Measurements from ENCODE around the gene GREB1.

The GREB1 gene

GRCh38 chr2:11669454-11670291 is 135.8 kb downstream of the GREB1 start, which contains the start of gene NTSR2:
Gene NTSR2 (minus strand): TSS chr2:11670195. CDS start chr2:11670129, 66 bp downstream.
- DNase-seq = no peak

GRCh38 chr2:11672407-11672806 is 138.6 kb downstream of the GREB1 start:
- DNase-seq = no peak

DNA sequence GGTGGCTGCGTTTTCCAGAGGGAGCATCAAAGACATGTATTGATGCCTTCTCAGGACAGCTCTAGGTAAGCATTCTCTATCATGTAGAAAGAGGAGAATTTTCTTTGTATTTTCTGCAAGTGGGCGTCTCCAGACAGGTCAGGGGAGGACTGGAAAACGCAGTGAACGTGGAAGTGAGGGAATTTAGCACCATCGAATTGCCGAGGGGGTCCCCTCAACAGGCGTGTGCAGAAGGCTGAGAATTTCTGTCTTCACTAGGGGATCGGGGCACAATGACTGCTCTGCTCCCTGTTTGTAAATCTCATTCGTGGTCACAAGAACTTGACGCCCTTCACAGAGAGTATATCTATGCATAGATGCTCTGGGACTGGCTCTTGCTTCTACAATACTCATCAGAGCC is 141.1 kb downstream of the GREB1 start:
- DNase-seq = no peak

DNA sequence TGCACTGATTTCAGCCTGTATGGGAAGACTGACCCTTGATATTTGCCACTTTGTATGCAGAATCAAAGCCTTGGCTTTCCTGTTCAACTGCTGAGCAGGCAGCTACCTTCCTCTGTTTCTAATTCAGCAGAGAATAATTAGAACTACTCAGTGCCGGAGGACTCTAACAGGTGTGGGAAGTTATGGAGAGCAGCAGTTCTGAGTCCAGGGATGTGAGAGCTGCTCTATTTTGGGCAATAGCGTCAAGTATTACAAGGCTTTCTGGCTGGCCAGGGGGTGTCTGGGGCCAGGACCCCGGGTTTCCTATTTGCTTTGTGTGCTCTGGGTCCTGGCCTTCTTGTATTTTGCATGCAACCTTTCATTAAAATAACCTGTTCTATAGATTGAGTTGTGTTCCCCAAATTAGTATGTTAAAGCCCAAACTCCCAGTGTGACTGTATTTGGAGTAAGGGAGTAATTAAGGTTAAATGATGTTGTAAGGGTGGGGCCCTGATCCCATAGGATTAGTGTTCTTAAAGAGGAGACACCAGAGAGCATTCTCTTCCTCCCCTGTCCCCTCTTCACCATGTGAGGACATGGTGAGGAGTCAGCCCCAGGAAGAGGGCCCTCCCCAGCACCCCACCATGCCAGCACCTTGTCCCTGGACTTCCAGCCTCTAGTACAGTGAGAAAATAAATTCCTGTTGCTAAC is 141.7 kb downstream of the GREB1 start:
- no peak for DNase-seq

- no peak for DNase-seq
Observed at GRCh38 chr2:11676640-11677039, 142.8 kb downstream of the GREB1 start.

DNA sequence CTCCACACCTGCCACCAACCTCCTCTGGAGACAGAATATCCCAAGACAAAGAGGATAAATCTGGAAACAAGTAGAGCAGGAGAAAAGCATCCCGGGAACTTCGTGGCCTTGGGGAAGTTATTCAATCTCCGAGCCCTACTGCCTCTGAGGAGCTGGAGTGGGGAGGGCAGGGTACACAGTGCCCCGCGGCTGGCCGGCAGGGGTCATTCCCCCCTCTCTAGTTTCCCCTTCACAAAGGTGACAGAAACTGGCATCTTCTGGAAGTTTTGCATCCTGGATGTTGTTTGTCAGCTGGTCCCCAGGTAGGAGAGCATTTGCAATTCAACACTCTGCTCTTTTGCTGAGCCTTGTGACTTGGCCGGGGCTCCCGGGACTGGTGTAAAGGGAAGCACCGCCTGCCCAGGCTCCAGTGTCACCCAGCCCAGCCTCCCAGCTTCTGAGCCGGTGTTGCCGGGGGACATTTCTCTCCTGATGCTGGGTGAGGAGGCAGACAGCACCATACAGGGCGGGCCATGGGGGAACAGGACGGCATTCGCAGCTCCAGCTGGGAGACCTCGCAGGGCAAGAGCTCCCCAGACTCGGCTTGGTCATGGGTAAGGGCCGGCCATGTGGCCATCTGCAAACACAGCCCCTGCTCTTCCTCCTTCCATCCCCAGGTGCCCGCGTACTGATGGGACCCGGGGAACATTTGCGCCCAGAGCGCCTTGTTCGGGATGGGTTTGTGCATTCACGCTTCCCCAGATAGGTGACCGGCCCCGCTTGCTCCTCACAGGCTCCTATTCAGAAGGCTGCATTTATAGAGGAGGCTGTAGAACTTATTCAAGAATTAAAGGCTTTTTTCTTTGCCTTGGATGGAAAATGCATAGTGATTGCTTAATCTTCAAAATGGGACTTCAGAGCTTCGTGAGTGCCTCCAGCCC is 143.6 kb downstream of the GREB1 start:
- no peak for DNase-seq

DNA sequence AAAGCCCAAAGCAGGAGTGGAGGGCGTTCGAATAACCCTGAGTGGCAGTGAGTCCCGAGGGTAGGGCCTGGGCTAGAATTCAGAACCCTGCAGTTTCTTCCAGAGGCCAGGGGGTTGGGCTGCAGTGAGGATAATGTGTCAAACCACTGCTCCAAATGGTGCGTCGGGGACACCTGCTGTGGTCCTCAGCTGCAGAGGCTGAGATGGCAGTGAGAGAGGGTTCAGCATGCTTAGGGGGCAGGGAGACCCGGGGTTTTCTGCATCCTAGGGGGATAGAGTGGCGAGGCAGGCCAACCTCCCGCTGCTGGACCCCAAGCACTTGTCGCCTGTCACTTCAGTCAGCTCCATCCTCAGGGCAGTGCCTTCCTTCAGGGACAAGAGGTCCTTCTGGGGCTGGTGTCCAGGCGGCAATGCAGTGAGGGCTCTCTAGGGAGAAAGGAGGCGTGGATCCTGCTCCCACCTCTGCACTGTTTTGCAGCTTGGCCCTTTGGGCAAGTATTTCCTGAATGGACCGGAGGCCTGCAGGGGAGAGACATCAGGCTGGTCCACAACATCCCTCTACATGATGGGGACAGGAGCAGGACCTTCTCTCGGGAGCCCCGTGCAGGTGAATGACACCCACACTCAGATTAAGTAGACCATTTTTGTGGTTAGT is 144.6 kb downstream of the GREB1 start:
- DNase-seq = no peak

DNA sequence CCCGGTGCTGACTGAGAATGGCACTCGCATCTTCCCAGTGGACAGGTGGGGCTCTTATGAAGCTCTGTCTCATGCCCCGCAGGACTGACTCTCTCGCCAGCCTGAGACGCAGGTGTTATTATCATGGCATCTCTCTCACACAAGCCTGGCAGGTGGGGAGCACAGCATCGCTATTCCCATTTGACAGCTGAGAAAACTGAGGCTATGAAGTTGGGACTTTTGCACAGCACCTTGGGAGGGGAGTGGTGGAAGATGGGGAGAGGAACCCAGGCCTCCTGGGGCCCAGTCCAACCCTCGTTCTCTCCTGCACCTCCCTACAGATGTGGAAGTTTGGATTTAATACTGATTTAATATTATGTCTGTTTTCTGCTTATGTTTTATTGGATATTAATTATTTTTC is 145.2 kb downstream of the GREB1 start:
- no peak for DNase-seq

GRCh38 chr2:11679486-11680181 is 145.8 kb downstream of the GREB1 start:
- DNase-seq = no peak

GRCh38 chr2:11680182-11680900 is 146.5 kb downstream of the GREB1 start:
- no peak for DNase-seq

- no peak for DNase-seq
Observed at GRCh38 chr2:11680901-11681721, 147.3 kb downstream of the GREB1 start.

DNA sequence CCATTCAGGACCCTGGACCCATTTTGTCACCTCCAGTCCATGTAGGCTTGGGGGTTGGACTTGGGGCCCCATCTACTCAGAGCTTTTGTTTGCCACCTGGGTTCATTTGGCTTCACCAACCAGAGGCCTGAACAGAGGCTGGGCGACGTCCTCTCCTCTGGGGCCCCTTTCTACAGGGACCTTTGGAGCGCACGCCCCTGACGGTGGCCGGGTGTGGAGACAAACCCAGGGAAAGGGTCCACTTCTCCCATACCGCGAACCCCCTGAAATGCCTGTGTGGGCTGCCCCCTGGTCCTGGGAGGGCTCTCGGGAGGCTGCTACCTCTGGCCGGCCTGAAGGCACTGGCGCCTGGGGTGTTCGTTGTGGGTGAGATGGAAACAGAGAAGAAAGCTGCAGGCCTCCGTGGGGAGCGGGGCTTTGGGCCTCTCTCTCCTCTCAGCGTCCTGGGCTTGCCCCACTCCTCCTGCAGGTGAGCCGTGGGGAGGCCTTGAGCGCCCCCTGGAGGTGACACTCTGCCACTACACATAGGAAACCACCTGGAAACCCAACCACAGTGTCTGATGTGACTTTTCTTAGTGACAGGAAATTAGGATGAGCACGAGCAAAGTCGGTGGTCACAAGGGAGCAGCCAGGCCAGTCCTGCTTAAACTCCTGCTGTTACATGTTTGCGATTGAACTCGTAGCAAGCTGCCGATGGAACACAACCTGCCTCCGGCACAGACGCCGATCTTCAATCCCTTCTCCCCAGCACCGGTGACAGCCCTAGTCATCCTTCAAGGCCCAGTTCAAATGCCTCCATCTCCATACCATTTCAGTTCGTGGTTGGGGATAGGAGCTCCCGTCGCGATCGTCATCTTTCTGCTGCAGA is 148.1 kb downstream of the GREB1 start:
- peak; percentile 72 for DNase-seq

DNA sequence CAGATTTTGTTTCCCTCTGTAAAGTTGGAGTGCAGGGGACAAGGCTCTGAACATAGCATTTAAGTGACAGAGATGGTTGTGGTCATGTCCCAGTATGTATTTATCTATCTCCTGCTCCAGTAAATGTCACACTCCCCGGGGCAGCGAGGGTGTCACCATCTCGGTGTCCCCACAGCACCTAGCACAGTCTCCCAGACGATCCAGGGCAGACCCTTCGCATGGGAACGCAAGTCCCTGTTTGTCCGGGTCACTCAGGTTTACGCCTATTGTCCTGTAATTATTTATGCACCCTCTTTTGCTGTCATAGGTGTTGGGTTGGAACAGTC is 148.7 kb downstream of the GREB1 start:
- DNase-seq = no peak

DNA sequence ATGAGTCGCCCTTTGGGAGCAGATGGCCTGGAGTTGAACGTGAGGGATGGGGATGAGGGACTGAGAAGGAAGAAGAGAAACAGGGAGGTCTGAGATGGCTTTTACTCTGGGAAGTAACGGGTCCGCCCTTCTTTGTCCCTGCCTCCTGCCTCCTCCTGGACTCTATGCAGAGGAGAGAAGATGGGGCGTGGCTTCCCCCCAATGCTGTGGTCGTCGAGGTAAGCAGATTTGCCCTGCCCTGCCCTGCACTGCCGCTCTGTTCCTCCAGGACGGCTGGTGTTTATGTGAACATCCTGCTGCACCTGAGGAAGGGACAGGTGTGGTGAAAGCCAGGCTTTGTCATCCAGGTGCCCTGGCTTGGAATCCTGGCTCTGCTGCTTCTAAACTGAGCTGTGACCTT is 149.6 kb downstream of the GREB1 start:
- DNase-seq = no peak

DNA sequence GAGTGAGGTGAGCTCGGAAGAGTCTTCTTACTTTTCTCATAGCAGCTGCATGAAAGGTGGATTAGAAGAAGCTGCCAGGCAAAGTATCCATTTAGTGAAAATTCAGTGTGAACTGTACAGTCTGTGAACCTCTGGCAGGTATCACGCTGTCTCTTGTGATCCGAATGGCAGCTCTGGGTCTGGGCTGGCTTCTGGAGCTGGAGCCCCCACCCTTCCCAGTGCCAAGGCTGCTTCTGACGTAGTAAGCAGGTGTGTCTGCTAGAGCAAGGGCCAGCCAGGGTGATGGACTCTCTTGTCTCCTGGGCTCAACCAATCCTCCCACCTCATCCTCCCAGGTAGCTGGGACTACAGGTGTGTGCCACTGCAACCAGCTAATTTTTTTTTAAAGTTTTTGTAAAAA is 150.1 kb downstream of the GREB1 start:
- no peak for DNase-seq

DNA sequence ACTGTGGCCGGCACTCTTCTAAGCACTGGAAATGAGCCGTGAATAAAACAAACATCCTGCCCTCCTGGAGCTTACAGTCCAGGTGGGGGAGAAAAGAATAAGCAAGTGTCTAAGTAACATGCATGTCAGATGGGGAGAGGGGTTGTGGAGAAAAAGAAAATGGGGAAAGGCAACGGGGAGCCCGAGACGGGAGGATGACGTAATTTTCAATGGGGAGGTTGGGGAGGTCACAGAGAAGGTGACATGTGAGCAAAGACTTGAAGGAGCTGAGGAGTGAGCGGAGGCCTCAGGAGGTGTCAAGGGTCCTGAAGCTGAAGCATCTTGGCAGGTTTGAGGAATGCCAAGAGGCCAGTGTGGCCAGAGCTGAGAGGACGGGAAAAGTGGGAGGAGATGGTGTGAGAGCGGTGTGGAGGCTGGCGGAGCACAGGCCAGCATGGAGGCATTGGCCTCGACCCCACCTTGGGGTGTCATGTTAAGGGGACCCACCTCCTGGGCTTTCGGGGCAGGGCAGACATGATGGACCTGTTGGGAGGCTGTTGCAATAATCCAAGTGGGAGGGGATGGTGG is 151.1 kb downstream of the GREB1 start:
- DNase-seq = no peak

DNA sequence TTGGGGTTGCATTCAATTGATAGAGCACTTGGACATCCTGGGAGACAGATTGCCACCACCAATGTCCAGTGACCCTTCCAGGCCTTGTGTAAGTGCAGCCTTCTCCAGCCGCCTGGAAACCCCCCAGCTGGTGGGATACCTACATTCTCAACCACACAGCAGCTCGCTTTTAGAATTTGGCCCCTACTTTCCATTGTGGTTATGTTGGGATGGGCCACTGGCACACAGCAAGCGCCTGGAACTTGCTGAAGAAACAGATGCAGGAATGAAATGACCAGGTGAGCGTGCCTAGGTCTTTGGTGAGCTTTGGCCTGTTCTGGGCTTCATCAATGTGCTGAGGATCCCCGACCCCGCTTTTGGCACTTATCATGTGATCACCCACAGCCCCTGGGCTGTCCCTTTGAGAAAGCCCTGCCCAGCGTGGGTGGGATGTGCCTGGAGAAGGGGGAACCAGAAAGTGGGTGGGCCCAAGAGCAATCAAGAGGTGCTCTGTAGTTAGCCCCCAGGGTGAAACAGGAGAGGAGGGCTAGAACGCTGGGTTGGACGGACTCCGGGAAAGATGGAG is 152.1 kb downstream of the GREB1 start:
- DNase-seq = no peak

- no peak for DNase-seq
Observed at GRCh38 chr2:11687736-11688135, 153.9 kb downstream of the GREB1 start.

Measured in NCI-H1694 (cell line).